GM18505 (cell line): Measurements from ENCODE around the gene DDAH1.

Source experiments
- ATAC-seq: cut with Tn5 transposase; IDR thresholded peaks from one replicate; pipeline ENCODE4 v1.9.1; 2021; ENCODE audit not compliant: unreplicated experiment
- POLR2A ChIP-seq: IDR thresholded peaks from 4 replicates; pipeline ENCODE4 v1.6.1; 2011; ENCODE audit warnings: borderline replicate concordance; ENCODE audit not compliant: insufficient read depth, insufficient read length; ENCODE audit errors: extremely low read depth

DDAH1 gene

DNA sequence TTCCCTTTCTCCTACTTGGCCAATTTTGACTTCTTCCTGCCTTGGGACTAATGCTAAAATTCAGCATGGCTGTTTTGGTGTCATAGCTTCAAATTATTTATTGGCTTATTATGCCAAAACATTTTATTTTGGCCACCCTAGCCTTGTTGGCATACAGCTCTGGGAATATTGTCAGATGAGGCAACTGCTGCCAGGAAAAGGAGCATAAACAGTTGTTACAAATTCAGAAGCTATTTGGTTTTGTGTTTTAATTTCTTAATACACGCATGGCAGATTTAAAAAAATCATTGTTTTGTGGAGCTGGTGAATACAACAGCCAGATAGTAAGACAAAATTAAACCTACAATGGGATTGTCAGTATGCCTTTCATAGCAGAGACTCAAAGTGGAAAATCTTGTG, 121.7 kb downstream of the DDAH1 start:
- no peak for ATAC-seq
- TF ChIP-seq POLR2A, result no peak

GRCh38 chr1:85342207-85342606, 122.8 kb downstream of the DDAH1 start:
- no peak for TF ChIP-seq POLR2A
- no peak for ATAC-seq

- ATAC-seq, result no peak
- TF ChIP-seq POLR2A, result no peak
Measured at GRCh38 chr1:85340427-85340826, 124.5 kb downstream of the DDAH1 start.

- no peak for ATAC-seq
- no peak for TF ChIP-seq POLR2A
Measured at GRCh38 chr1:85339656-85340399, 125.1 kb downstream of the DDAH1 start.

DNA sequence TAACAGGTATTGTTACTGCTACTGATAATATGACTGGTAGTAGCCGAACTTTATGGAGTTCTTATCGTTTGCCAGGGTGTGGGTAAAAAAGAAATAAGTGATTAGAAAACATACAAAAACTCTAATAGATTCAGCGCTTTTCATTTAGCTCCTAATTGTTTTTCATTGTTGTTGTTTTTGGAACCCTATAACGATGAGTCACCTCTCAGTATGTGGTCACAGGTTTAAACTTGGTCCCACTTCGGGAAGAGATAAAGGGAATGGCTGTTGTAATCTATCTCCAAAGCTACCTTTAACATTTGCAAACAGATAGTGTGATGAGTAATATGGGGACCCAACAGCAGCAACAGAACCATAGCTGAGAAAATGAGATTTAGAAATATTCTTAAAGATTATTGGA, 125.9 kb downstream of the DDAH1 start:
- TF ChIP-seq POLR2A, result no peak
- ATAC-seq, result no peak

GRCh38 chr1:85334962-85335361, 130.0 kb downstream of the DDAH1 start:
- peak; percentile 65 for ATAC-seq
- TF ChIP-seq POLR2A, result no peak

DNA sequence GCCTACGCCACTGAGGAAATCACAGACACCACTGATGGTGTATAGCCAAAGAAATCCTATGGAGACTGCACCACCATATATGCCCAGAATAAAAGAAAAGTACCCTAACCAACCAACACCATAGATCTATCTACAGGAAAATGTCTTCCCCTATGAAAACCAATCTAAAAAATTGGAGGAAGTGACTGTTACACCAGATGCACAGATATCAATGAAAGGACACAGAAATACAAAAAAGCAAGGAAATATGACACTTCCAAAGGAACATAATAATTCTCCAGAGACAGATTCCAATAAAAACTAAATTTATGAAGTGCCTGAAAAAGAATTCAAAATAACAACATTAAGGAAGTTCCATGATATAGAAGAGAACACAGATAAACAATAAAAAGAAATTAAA, 131.8 kb downstream of the DDAH1 start:
- TF ChIP-seq POLR2A, result no peak
- no peak for ATAC-seq

GRCh38 chr1:85332575-85332974, 132.4 kb downstream of the DDAH1 start:
- no peak for TF ChIP-seq POLR2A
- ATAC-seq, result no peak

DNA sequence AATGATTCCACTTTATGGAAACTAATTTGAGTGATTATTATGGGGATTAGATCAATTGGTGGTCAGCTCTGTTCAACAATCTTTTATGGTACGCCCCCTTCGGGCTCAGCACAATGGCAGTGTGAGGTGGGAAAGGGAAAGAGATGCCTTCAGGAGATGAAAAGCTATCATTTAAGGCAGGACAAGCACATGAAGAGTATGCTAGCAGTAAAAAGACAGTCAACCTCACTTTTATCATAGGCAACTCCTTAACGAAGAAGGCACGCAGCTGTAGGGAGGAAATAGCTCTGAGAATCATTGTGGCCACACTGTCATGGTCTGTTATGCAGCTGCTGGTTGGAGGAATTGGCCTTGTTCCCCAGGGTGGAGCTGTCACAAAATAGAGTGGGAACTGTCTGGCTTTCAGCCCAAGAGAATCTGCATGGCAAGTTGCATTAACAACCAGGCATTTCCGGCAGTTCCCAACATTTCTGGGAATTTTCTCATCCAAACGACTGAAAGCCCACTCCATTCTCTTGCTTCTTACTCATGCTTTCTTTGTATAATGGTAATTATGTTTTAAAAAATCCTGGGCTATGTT, 134.2 kb downstream of the DDAH1 start:
- peak; percentile 57 for ATAC-seq
- TF ChIP-seq POLR2A, result no peak

GRCh38 chr1:85330214-85330631, 134.7 kb downstream of the DDAH1 start:
- no peak for TF ChIP-seq POLR2A

GRCh38 chr1:85328713-85329397, 136.1 kb downstream of the DDAH1 start:
- no peak for TF ChIP-seq POLR2A
- ATAC-seq, result no peak

More at GRCh38 chr1:85330214-85330631, 134.7 kb downstream of the DDAH1 start:
- no peak for ATAC-seq

DNA sequence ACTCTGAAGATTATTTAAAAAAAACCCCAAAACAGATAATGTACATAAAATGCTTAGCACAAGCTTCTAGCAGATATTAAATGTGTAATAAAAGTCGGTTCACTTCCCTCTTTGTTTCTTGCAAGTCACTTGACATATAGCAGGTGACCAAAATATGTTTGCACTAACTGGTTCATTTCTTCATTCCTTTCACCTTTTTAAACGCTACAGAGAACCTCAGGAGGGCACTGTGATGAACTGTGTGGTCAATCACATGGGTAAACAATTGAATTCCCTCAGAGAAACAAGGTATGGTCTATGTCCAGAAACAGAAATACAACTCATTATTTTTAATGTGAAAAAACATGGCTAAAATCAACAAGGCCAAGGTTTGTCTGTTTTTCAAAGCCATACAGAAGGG, 137.2 kb downstream of the DDAH1 start:
- TF ChIP-seq POLR2A, result no peak
- no peak for ATAC-seq

DNA sequence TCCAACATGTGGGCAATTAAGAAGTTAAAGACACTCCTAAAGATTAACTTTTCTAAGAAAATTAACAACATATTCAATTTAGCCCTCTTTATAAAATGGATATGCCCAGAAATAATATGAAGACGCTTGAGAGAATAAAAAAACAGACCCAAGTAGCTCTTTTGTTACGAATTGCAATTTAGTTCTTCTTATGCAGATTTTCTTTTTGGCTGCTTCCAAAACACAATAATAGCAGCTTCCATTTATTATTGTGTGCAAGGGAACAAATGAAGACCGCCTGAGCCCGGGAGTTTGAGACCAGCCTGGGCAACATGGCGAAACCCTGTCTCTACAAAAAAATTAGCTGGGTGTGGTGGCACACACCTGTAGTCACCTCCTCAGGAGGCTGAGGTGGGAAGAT, 138.1 kb downstream of the DDAH1 start:
- ATAC-seq, result no peak
- TF ChIP-seq POLR2A, result no peak

GRCh38 chr1:85326336-85326735, 138.6 kb downstream of the DDAH1 start:
- ATAC-seq, result no peak
- no peak for TF ChIP-seq POLR2A
